Motor neuron (in vitro differentiated cells): ENCODE data around the gene PDE1A. TPM values are rescaled to one million over a fixed set of nuclear protein-coding genes. Genes with fewer than 3 reads are reported as not detected.

Experiments
- ATAC-seq, 8 experiments: fragments of 200-7000 bp; cut with Tn5 transposase; replicated peaks in 6 of 8; 2 replicates each; pipeline ENCODE4 v1.8.0; 2021; ENCODE audit warnings: mild to moderate bottlenecking in 8 of 8, moderate library complexity in 8 of 8
- H3K27ac ChIP-seq, 2 donors: fragments of 250-450 bp; sonication (Bioruptor Pico); 2 replicates each; pipeline ENCODE4 v1.9.0; 2021; ENCODE audit warnings: antibody characterized with exemption in 2 of 2, mild to moderate bottlenecking in 2 of 2, moderate library complexity in 1 of 2
- H3K4me1 ChIP-seq, 2 donors: fragments of 250-450 bp; sonication (Bioruptor Pico); replicated peaks in 1 of 2; 2 replicates each; pipeline ENCODE4 v1.6.1; 2021; ENCODE audit warnings: antibody characterized with exemption in 2 of 2, mild to moderate bottlenecking in 2 of 2, moderate library complexity in 1 of 2
- H3K4me3 ChIP-seq, 5 donors: fragments of 250-450 bp; sonication (Bioruptor Pico); 2 replicates each; pipeline ENCODE4 v1.9.0; 2021; ENCODE audit warnings: antibody characterized with exemption in 5 of 5, mild to moderate bottlenecking in 5 of 5, moderate library complexity in 4 of 5
- WGBS, 10 experiments: fragments of 450-650 bp; shearing (Covaris generic); methylation state at CpG; one replicate each; pipeline ENCODE4 v1.0.0; 2022; 5-methylcytosine and 5-hydroxymethylcytosine counted together
- in situ Hi-C, 9 experiments: fragments of 400-800 bp; cut with MboI; loops; one replicate each; pipeline ENCODE4 v1.15.0; 2021; ENCODE audit warnings: low sequenced_read_pairs in 9 of 9, low pct_unique_long_range_greater_than_20kb in 2 of 9; ENCODE audit not compliant: unreplicated experiment in 9 of 9
- total RNA-seq, 8 experiments: library from RNA; unstranded; fragments of 300-600 nt; gene quantifications; 2 replicates each; pipeline versions ENCODE4 v1.2.3 to v1.2.4, GENCODE V29; 2022

The PDE1A gene
- total RNA-seq, 8 experiments from 2014 or later: 0.77 to 20.0 (median 7.2) TPM

- in situ Hi-C loops: no loop called here
- no peak overlapping the region for H3K27ac ChIP-seq
- no peak for ATAC-seq
- H3K4me3 ChIP-seq: no peak overlapping the region
- 11 to 92% (median 44%) methylated on average over 1 of the region's 1 CpG; no CpG with 5 or more reads in 2 of the 10 experiments for WGBS, 10 experiments
- no peaks in the 10 kb centered on the region for H3K4me1 ChIP-seq
Observed at GRCh38 chr2:182321096-182321495, 105.7 kb downstream of the PDE1A start.

- 57 to 100% (median 87%) methylated on average over 1 to 4 of the region's 4 CpGs for WGBS, 10 experiments
- ATAC-seq: peak in 2 of 8 experiments; percentile 34 to 87
- in situ Hi-C loops: no loop called here
- H3K27ac ChIP-seq: no peak overlapping the region
- no peaks in the 10 kb centered on the region for H3K4me1 ChIP-seq
- no peak overlapping the region for H3K4me3 ChIP-seq
Observed at GRCh38 chr2:182319556-182320505, 107.0 kb downstream of the PDE1A start.

GRCh38 chr2:182318466-182319220 lies 108.2 kb downstream of the PDE1A start:
- Histone ChIP-seq H3K4me3 (no peak overlapping the region), H3K27ac (no peak overlapping the region), H3K4me1 (no peaks in the 10 kb centered on the region)
- in situ Hi-C loops: no loop called here
- 35 to 100% (median 84%) methylated on average over 2 to 3 of the region's 3 CpGs; no CpG with 5 or more reads in 1 of the 10 experiments for WGBS, 10 experiments
- no peak for ATAC-seq

- no peak for ATAC-seq
- in situ Hi-C loops: no loop called here
- Histone ChIP-seq H3K4me1 (no peaks in the 10 kb centered on the region), H3K27ac (no peak overlapping the region), H3K4me3 (no peak overlapping the region)
- 0 to 100% (median 84%) methylated on average over 1 to 2 of the region's 2 CpGs for whole genome bisulfite sequencing, 10 experiments
Observed at GRCh38 chr2:182316950-182317349, 109.9 kb downstream of the PDE1A start.

GRCh38 chr2:182302972-182303371 lies 123.9 kb downstream of the PDE1A start:
- 32 to 90% (median 66%) methylated on average over 1 to 2 of the region's 2 CpGs; no CpG with 5 or more reads in 2 of the 10 experiments for WGBS, 10 experiments
- Histone ChIP-seq H3K4me1 (no peaks in the 10 kb centered on the region), H3K27ac (no peak overlapping the region), H3K4me3 (no peak overlapping the region)
- ATAC-seq: no peak
- in situ Hi-C loops: no loop called here

GRCh38 chr2:182302174-182302573 lies 124.7 kb downstream of the PDE1A start:
- WGBS, 10 experiments: 60 to 100% (median 93%) methylated on average over 1 to 3 of the region's 3 CpGs; no CpG with 5 or more reads in 3 of the 10 experiments
- in situ Hi-C loops: no loop called here
- H3K4me3 ChIP-seq: no peak overlapping the region
- no peak overlapping the region for H3K27ac ChIP-seq
- ATAC-seq: no peak
- H3K4me1 ChIP-seq: no peaks in the 10 kb centered on the region

- 9 to 67% (median 27%) methylated on average over 1 of the region's 1 CpG; no CpG with 5 or more reads in 6 of the 10 experiments for WGBS, 10 experiments
- Histone ChIP-seq H3K4me3 (no peak overlapping the region), H3K4me1 (no peaks in the 10 kb centered on the region), H3K27ac (no peak overlapping the region)
- no peak for ATAC-seq
- in situ Hi-C loops: no loop called here
Observed at GRCh38 chr2:182301093-182301492, 125.7 kb downstream of the PDE1A start.

GRCh38 chr2:182300608-182301007 lies 126.2 kb downstream of the PDE1A start:
- H3K27ac ChIP-seq: no peak overlapping the region
- no peak overlapping the region for H3K4me3 ChIP-seq
- no peak for ATAC-seq
- WGBS, 10 experiments: 0 to 93% (median 75%) methylated on average over 1 to 4 of the region's 4 CpGs; no CpG with 5 or more reads in 2 of the 10 experiments
- no peaks in the 10 kb centered on the region for H3K4me1 ChIP-seq
- in situ Hi-C loops: no loop called here

GRCh38 chr2:182299632-182300031 lies 127.2 kb downstream of the PDE1A start:
- Histone ChIP-seq H3K4me3 (no peak overlapping the region), H3K4me1 (no peaks in the 10 kb centered on the region), H3K27ac (no peak overlapping the region)
- in situ Hi-C loops: no loop called here
- ATAC-seq: no peak
- WGBS, 10 experiments: 20 to 100% (median 95%) methylated on average over 1 to 3 of the region's 3 CpGs; no CpG with 5 or more reads in 4 of the 10 experiments

GRCh38 chr2:182298456-182298855 lies 128.4 kb downstream of the PDE1A start:
- Histone ChIP-seq H3K27ac (no peak overlapping the region), H3K4me1 (no peaks in the 10 kb centered on the region), H3K4me3 (no peak overlapping the region)
- in situ Hi-C loops: no loop called here
- ATAC-seq: no peak
- WGBS, 10 experiments: 25 to 100% (median 78%) methylated on average over 1 to 4 of the region's 4 CpGs; no CpG with 5 or more reads in 2 of the 10 experiments

- no peak for ATAC-seq
- Histone ChIP-seq H3K4me3 (no peak overlapping the region), H3K4me1 (no peaks in the 10 kb centered on the region), H3K27ac (no peak overlapping the region)
- 0 to 80% (median 30%) methylated on average over 1 of the region's 1 CpG; no CpG with 5 or more reads in 4 of the 10 experiments for WGBS, 10 experiments
- in situ Hi-C loops: no loop called here
Observed at GRCh38 chr2:182291296-182291695, 135.5 kb downstream of the PDE1A start.

GRCh38 chr2:182283512-182283911 lies 143.3 kb downstream of the PDE1A start:
- in situ Hi-C loops: no loop called here
- Histone ChIP-seq H3K4me1 (no peaks in the 10 kb centered on the region), H3K4me3 (no peak overlapping the region), H3K27ac (no peak overlapping the region)
- WGBS, 10 experiments: 27 to 91% (median 70%) methylated on average over 1 to 3 of the region's 3 CpGs
- ATAC-seq: no peak

- ATAC-seq: no peak
- Histone ChIP-seq H3K27ac (no peak overlapping the region), H3K4me3 (no peak overlapping the region), H3K4me1 (no peaks in the 10 kb centered on the region)
- in situ Hi-C loops: no loop called here
- 23 to 100% (median 72%) methylated on average over 1 to 3 of the region's 3 CpGs; no CpG with 5 or more reads in 1 of the 10 experiments for WGBS, 10 experiments
Observed at GRCh38 chr2:182281276-182281675, 145.6 kb downstream of the PDE1A start.
